CD4-positive, alpha-beta T cell treated with Interleukin-15 for 1 hour (primary cell): ENCODE results near the gene ANO2.
"Not testable (repeated sequence)": the region's sequence is repeated elsewhere in the genome, so short reads cannot be mapped to it uniquely, and the experiment has no call there.

Experiments
- DNase-seq: peaks from one replicate; pipeline ENCODE4 v3.0.0-alpha.2; 2020

Gene ANO2

DNA sequence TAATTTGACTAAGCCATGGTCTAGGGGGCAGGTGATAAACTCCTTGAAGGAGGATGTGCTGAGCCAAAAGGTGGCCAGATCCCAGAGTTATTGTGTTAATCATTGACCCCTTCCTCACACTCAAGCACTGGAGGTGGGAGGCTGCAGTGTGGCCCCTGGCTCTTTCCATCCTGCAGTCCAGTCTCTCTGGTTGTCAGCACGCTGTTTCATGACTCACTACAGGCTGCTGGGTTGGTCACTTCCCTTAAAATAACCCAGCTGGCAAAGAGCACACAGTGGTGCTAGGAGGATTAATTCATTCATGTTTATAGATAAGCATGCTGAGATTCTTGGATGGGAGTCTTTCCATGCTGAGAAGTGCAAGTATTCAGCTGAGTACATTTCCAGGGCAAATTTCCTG is 228.9 kb downstream of the ANO2 start:
- no peak for DNase-seq

DNA sequence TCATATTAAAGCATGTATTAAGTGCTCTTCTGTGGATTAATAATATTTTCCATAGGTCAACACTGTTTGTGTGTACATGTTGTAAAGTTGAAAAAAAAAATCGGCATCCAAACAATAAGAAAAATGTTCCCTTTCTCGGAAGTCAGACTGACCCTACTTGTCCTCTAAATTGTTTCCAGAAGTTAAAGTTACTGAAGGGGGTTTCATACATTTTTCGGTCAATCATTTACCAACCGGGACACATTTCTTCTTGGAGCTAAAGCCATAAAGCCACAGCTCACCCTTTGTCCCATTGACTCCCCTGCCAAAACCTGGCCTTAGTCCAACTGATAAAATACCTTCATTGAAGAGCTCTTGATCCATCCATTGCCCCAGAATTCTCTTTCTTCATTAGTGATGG is 230.0 kb downstream of the ANO2 start:
- DNase-seq, result no peak

DNA sequence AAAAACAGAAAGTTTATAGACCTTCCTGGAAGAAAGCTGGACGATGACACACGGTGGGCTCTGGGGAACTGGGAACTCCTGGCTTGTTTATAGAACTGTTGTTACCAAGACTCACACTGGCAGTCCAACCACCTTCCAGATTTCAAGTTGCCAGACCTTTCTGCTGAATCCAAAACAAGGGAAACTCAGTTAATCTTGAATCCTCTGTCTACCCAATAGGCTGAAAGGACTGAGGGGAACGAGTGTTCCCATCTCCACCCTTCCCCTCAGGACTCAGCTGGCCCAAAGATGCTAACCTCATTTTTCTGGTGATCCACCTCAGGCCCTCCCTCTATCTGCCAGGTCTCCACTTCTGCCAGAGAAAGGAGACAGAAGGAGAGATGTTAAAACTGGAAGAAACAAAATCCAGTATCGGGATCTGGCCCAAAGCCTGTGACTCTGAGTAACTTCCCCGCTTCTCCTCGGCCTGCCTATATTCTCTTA is 231.4 kb downstream of the ANO2 start:
- no peak for DNase-seq

GRCh38 chr12:5710260-5710878 is 234.7 kb downstream of the ANO2 start:
- DNase-seq, result no peak

DNA sequence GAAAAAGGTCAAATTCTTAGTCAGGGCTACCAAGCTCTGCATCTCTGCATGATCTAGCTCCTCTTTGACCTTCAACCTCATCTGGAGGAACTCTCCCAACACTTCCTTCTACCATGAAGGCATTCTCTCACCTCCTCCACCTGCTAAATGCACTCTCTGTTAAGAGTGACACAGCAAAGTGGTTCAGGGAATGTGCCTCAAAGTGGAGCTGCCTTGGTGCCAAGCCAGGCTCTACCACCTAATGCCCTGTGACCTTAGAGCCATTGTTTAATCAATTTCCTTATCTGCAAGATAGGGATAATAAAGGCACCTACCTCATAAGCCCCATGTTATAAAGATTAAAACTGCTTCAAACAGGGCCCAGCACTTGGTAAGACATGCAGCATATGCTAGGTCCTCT is 236.7 kb downstream of the ANO2 start:
- no peak for DNase-seq

GRCh38 chr12:5706247-5706646 is 238.8 kb downstream of the ANO2 start:
- no peak for DNase-seq

GRCh38 chr12:5705791-5706190 is 239.3 kb downstream of the ANO2 start:
- DNase-seq, result no peak

DNA sequence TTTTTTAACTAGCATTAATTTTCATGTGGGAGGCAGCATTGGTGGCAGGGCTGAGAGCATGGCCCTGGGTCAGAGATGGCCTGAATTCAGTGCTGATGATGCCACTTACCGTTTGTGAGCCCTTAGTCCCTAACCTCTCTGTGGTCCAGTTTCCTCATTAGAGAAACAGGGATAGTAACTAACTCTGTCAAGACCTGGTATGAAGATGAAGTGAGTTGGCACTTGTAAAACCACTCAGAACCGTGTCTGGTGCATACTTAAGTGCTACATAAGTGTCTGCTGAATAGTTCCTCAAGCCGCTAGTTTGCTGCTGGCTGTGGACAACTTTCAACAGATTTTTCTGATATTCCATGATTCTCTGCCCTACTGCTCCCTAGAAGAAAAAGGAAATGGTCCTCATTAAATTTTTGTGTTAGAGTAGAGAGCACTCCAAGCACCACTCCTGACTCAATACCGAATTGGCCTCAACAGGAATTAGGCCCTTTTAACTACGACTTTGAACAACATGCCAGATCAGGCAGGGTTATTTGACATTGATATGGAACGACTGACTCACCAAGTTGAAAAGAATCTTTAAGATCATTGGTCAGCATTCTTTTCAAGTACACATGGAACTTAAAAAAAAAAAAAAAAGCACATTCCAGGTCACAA is 250.2 kb downstream of the ANO2 start:
- no peak for DNase-seq

DNA sequence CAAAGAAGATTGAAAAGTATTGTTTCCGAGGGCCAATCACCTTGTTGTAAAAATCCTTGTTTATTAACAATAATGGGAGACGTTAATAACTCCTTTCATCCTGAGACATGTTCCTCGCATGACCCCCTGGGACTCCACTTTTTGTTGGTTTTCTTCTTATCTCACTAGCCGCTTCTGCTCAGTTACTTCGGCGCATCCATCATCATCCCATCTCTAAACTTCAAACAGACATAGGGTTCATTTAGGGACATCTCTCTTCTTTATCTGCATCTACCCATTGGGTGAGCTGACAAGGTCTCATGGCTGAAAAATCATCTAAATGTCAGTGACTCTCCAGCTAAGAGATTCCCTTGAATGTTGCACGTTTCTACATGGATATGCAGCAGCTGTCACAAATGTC is 252.2 kb downstream of the ANO2 start:
- no peak for DNase-seq

GRCh38 chr12:5691943-5692342 is 253.1 kb downstream of the ANO2 start:
- DNase-seq, result no peak

GRCh38 chr12:5690240-5690639 is 254.8 kb downstream of the ANO2 start:
- DNase-seq, result no peak

DNA sequence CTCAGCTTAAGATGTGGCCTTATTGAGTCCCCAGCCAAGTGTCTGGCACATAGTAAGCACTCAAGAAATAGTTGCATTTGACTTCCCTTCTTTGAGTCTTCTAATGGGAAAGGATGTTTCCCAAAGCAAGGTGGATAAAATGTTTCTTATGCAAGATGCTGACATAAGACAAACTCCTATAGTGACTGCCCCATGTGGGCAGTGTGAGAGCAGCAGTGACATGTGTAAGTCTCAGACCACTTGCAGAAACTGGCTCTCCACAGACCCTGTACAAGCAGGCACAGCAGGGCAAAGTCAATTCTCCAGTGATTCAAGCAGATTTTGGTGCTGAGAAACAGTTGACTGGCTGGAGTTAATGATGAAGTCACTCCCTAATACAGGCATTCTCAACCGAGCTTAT is 255.3 kb downstream of the ANO2 start:
- no peak for DNase-seq

- no peak for DNase-seq
Measured at GRCh38 chr12:5688226-5688625, 256.8 kb downstream of the ANO2 start.

GRCh38 chr12:5685935-5686334 is 259.1 kb downstream of the ANO2 start:
- DNase-seq, result no peak

- DNase-seq, result no peak
Measured at GRCh38 chr12:5684989-5685388, 260.1 kb downstream of the ANO2 start.

DNA sequence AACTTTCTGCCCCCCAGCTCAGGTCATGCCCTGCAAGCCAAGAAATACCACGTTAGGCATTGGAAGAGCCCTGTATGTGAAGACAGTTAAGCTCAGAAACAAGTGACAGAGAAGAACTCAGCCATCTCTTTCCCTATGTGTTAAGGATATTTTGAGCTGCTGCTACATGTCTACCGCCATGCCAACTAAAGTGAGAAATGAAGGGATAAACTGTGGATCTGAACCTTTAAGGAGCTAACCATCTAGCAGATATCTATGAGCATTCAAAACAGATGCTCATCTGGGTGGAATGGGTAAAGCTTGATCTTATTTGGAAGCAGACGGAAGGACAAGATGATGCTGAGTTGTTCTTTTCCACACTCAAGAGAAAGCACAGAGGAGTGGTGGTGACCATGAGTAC is 262.5 kb downstream of the ANO2 start:
- no peak for DNase-seq

DNA sequence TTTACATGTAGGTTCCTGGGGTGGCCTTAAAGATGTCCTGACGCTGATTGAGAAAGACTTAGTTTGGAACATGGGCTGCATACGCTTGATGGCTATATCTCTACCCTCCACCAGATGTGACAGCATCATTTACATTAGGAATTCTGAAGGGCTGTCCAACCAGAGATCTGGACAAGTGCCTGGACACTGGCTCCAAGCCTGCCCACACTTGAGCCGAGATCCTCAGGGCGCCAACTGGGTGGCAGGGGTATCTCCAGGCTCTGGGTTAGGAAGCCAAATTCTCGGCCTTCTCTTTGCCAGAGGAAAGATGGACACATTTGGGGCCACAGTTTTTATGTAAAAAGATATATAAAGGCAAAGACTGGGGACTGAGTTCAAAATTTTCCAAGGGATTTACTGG is 266.9 kb downstream of the ANO2 start:
- no peak for DNase-seq

- DNase-seq, result not testable (repeated sequence)
Measured at GRCh38 chr12:5669624-5670023, 275.4 kb downstream of the ANO2 start.

DNA sequence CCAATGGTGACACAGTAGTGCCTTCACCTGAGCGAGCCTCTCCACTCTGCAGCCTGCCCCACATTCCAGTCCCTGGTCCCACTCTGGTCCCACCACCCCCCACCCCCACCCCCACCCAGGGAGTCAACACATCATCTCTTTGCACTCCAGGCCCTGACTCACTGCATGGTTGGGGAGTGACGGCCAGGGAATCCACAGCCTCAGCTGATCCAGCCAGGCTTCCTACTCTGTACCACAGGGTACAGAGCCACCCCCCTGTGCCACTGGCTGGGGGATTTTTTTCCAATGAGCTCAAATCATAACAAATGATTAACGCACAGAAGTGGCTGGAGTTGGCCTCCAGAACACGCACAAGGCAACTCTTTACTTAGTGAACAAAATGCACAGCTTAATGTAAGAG is 279.4 kb downstream of the ANO2 start:
- no peak for DNase-seq

GRCh38 chr12:5661811-5662210 is 283.2 kb downstream of the ANO2 start:
- no peak for DNase-seq

DNA sequence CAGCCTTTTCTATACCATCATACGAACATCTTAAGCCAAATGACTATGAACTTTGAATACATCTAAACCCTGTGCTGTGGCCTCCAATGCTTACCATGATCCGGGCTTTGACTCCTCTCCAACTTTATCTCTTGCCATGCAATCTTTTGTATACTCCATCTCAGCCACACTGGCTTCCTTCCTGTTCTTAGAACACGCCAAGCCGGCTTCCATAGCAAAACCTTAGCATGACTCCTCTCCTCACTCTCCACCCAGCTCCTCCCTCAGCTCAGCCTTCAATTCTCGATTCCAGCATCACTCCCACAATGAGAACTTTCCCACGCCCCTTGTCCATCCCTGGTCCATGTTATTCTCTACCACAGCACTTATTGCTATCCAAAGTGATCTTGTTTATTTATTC is 284.8 kb downstream of the ANO2 start:
- DNase-seq, result no peak

GRCh38 chr12:5658339-5658941 is 286.6 kb downstream of the ANO2 start:
- DNase-seq, result not testable (repeated sequence)

DNA sequence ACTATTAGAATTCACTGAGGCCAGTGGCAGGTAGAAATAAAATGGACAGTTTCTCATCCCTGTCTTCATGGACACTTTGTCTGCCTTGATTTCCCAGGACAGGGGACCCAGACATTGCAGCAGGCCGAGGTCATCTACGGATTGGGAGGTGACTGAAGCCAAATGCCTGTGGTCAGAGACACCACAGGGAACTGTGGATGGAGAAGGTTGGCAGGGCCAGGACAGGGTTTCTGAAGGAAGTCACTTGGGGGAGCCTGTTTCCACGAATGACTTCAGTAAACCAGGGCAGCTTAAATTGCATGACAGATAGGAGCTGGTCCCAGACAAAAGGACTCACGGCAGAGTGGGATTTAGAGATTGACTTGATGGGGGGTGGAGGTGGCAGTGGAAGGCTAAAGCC is 288.2 kb downstream of the ANO2 start:
- DNase-seq, result no peak

GRCh38 chr12:5655120-5655519 is 289.9 kb downstream of the ANO2 start:
- DNase-seq, result no peak

DNA sequence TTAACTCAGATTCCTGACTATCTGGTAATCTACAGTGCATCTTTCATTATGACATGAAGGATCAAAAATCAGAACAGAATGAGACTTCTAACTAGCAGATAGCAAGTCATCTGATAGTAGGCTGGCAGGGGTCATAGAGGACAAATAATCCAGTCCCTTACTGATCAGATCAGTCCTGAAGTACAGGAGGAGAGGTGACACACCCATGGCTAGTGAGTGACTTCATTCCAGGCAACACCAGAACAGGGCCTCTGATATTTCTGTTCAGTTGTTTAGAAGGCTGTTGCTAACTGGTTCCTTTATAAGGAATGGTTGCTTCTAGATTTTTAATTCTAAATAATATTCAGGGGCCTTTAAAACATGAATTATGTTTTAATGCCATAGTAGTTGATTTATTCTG is 291.0 kb downstream of the ANO2 start:
- DNase-seq, result no peak
